Adipocyte (in vitro differentiated cells): ENCODE measurements around the gene VCPKMT.

Source experiments
- DNase-seq: peaks from one replicate; pipeline ENCODE4 v3.0.0-alpha.2; 2015; ENCODE audit warnings: low read depth
- H3K27me3 ChIP-seq: replicated peaks from 2 replicates; pipeline ENCODE4 v1.7.0; 2013; ENCODE audit warnings: mild to moderate bottlenecking, low read length, moderate library complexity; ENCODE audit not compliant: control insufficient read depth, insufficient read depth
- H3K36me3 ChIP-seq: 2 replicates; pipeline ENCODE4 v1.7.0; 2013; ENCODE audit warnings: low read length, mild to moderate bottlenecking, moderate library complexity; ENCODE audit not compliant: control insufficient read depth, insufficient read depth, severe bottlenecking
- H3K4me1 ChIP-seq: 2 replicates; pipeline ENCODE4 v1.7.0; 2013; ENCODE audit warnings: mild to moderate bottlenecking, low read length, moderate library complexity; ENCODE audit not compliant: control insufficient read depth, insufficient read depth
- H3K4me3 ChIP-seq: 2 replicates; pipeline ENCODE4 v1.7.0; 2013; ENCODE audit warnings: mild to moderate bottlenecking, low read length, moderate library complexity
- H3K9ac ChIP-seq: 2 replicates; pipeline ENCODE4 v1.7.0; 2013; ENCODE audit warnings: mild to moderate bottlenecking, low read length, moderate library complexity
- H3K9me3 ChIP-seq: 2 replicates; pipeline ENCODE4 v1.7.0; 2013; ENCODE audit warnings: mild to moderate bottlenecking, low read length, moderate library complexity; ENCODE audit not compliant: control insufficient read depth

VCPKMT gene

DNA sequence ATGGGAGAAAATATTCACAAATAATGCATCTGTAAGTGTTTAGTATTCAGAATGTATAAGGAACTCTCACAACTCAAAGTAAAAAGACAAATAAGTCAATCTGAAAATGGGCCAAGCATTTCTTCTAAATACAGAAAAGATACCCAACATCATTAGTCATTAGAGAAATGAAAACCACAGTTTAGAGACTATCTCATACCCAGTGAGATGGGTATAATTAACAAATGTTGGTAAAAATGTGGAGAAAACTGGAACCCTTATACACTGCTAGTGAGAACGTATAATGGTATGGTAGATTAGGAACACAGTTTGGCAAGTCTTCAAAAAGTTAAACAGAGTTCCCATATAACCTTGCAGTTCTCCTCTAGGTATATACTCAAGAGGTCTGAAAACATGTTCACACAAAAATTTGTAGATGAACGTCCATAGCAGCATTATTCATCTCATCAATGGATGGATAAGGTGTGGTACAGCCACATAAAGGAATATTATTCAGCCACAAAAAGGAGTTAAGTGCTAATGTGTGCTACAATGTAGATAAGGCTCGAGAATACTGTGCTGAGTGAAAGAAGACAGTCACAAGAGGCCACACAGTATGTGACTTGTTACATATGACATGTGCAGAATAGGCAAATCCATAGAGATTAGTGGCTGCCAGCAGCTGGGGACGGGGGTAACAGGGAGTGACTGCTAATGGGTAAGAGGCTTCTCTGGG is 5.9 kb downstream of the VCPKMT start:
- DNase-seq: no peak
- no peaks in the 10 kb centered on the region for H3K27me3 ChIP-seq
- no peak overlapping the region for H3K4me3 ChIP-seq
- no peak overlapping the region for H3K9ac ChIP-seq
- H3K36me3 ChIP-seq: peaks cover 73% of the 10 kb centered on the region
- no peaks in the 10 kb centered on the region for H3K9me3 ChIP-seq
- peaks cover 15% of the 10 kb centered on the region for H3K4me1 ChIP-seq

DNA sequence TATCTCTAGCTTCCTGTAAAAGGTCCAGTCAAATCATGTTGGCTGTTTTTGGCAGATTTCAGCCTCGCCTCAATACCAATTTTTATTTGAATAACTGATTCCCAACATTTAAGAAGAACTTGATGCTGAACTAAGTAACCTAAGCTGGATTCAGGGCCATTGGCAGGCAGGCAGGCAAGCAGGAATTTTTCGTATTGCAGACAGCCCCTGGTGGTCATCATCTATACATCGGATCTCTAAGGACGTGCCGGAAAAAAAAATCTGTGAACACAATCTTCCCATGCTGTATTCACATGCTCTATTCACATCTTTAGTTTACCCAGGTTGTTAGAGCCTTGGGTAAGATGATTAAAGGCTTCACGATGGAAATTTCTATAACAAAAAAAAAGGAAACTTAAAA is 7.0 kb downstream of the VCPKMT start:
- H3K36me3 ChIP-seq: peaks cover 68% of the 10 kb centered on the region

DNA sequence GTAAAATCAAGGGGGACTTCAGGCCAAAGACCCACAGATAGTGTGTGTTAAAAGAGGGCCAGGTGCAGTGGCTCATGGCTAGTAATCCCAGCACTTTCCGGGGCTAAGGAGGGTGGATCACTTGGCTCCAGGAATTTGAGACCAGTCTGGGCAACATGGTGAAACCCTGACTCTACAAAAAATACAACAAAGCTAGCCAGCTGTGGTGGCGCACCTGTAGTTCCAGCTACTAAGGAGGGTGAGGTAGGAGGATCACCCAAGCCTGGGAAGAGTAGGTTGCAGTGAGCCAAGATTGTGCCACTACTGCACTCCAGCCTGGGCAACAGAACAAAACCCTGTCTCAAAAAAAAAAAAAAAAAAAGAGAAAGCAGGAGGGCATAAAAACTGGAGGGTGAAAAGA is 8.5 kb downstream of the VCPKMT start:
- no peak overlapping the region for H3K9ac ChIP-seq
- DNase-seq: no peak
- H3K9me3 ChIP-seq: no peaks in the 10 kb centered on the region
- H3K27me3 ChIP-seq: no peaks in the 10 kb centered on the region
- H3K4me3 ChIP-seq: no peak overlapping the region
- H3K36me3 ChIP-seq: peaks cover 55% of the 10 kb centered on the region
- H3K4me1 ChIP-seq: peaks cover 12% of the 10 kb centered on the region

More for the DNA sequence above, 7.0 kb downstream of the VCPKMT start:
- H3K9ac ChIP-seq: no peak overlapping the region
- peak; percentile 44 for DNase-seq
- no peaks in the 10 kb centered on the region for H3K9me3 ChIP-seq
- H3K4me1 ChIP-seq: peaks cover 12% of the 10 kb centered on the region
- H3K4me3 ChIP-seq: no peak overlapping the region
- H3K27me3 ChIP-seq: no peaks in the 10 kb centered on the region

DNA sequence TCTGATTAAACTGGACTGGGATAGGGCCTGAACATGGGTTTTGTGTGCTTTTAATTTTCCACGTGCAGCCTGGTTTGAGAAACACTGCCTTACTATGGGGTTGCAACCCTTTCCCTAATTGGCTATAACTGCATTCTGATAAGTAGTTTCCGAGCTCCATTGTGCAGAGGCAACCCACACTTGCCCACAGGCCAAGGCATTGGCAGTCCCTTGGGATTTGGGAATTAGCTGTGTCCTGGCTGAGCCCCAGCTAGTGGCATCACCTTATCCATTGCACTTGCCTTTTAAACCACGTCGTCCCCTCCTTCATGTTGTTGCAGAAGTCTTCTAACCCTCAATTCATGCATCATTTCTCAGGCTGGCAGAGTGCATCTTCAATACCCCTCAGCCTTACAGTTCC is 10.2 kb downstream of the VCPKMT start:
- H3K9ac ChIP-seq: peak overlapping the region; percentile 54
- DNase-seq: no peak
- H3K4me1 ChIP-seq: peaks cover 12% of the 10 kb centered on the region
- no peak overlapping the region for H3K4me3 ChIP-seq
- H3K36me3 ChIP-seq: peaks cover 39% of the 10 kb centered on the region
- H3K27me3 ChIP-seq: no peaks in the 10 kb centered on the region
- no peaks in the 10 kb centered on the region for H3K9me3 ChIP-seq

DNA sequence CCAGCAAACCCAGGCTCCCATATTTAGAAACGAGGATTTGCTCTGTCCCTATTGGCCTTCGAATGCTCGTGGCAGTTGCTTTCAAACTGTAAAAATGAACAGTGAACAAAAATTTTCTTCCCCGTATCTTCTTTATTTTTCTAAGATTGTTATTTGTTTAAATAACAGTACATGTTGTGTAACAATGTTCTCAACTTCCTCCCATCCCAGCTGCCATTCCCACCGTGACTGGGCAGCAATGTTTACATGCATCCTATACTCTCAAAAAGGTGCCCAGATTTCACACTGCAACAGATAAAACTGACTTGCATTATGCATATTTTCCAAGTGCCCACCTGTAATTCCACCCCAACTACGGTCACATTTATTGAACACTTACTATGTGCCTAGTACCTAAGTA is 12.8 kb downstream of the VCPKMT start:
- Histone ChIP-seq H3K36me3 (peaks cover 12% of the 10 kb centered on the region), H3K9me3 (no peaks in the 10 kb centered on the region), H3K27me3 (no peaks in the 10 kb centered on the region), H3K4me1 (peaks cover 12% of the 10 kb centered on the region), H3K4me3 (no peak overlapping the region), H3K9ac (no peak overlapping the region)
- peak; percentile 44 for DNase-seq

DNA sequence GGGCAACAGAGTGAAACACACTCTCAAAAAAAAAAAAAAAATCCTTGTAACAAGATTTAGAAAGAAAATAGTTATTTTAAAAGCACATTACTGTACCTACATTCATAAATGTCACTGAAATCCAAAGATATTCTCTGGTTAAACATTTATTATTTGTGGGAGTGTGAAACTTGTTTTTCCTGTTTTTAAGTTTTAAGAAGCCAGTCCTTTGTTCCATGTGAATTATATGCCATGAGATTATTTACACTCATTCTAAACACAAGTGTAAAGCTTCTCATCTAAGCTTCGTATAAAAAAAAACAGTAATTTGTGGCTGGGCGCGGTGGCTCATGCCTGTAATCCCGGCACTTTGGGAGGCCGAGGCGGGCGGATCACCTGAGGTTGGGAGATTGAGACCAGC is 15.0 kb downstream of the VCPKMT start:
- Histone ChIP-seq H3K27me3 (no peaks in the 10 kb centered on the region), H3K9ac (no peak overlapping the region), H3K9me3 (no peaks in the 10 kb centered on the region), H3K36me3 (no peaks in the 10 kb centered on the region), H3K4me1 (peaks cover 10% of the 10 kb centered on the region), H3K4me3 (no peak overlapping the region)
- no peak for DNase-seq

DNA sequence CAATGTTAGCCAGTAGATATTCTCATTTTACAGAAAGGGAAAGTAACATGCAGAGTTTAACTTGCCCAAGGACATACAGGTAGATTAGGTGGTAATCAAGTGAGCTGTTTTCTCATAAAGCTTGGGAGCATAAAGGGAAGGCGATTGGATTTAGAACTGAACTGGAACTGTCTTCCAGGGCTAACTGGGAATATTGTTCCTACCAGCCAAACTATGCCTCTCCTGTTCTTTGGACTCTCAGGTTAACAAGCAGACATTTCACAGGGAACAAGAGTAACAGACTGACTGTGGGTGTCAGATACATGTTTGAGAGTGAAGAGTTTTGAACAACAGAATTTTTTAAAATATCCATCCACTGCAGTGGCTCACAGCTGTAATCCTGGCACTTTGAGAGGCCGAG is 15.6 kb downstream of the VCPKMT start:
- Histone ChIP-seq H3K4me3 (no peak overlapping the region), H3K27me3 (no peaks in the 10 kb centered on the region), H3K9ac (no peak overlapping the region), H3K36me3 (no peaks in the 10 kb centered on the region), H3K4me1 (peaks cover 3% of the 10 kb centered on the region), H3K9me3 (no peaks in the 10 kb centered on the region)
- DNase-seq: no peak

DNA sequence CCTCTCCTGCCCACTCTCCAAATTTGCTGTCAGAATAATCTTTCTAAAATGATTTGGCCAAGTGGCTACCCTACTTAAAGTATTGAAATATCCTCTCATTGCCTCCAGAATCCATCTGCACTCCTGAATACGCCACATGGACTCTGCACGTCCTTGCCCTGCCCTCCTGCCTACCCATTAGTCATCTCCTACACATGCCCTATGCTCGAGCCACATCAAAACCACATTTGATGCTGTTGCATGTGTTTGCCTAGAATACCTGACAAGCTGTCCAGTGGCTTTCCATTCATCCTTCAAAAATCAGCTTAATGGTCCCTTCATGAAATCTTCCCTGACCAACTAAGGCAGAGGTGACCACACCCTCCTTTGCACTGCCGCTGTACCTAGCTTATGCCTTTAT is 17.0 kb downstream of the VCPKMT start:
- H3K4me1 ChIP-seq: no peaks in the 10 kb centered on the region
- H3K27me3 ChIP-seq: no peaks in the 10 kb centered on the region
- H3K9ac ChIP-seq: no peak overlapping the region
- no peak for DNase-seq
- H3K36me3 ChIP-seq: no peaks in the 10 kb centered on the region
- H3K9me3 ChIP-seq: no peaks in the 10 kb centered on the region
- H3K4me3 ChIP-seq: no peak overlapping the region

DNA sequence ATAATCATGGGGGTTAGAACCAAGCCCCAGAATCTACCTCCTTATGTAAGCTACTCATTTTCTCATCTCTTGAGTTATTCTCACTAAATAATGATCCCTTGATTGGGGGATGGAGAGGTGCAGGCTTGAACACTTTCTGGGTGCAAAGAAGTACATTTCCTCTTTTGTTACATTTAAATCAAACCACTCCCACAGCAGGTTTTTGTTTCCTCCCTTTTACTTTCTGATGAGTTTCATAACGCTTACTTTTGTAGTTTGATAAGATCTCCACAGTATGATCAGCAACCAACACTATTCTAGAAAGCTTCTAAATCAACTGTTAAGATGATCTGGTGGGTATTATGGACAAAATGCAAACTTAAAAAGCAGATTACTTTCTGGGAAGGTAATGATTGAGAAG is 20.5 kb downstream of the VCPKMT start:
- H3K4me1 ChIP-seq: no peaks in the 10 kb centered on the region
- no peak overlapping the region for H3K4me3 ChIP-seq
- H3K27me3 ChIP-seq: no peaks in the 10 kb centered on the region
- no peaks in the 10 kb centered on the region for H3K9me3 ChIP-seq
- H3K9ac ChIP-seq: no peak overlapping the region
- H3K36me3 ChIP-seq: peaks cover 6% of the 10 kb centered on the region
- no peak for DNase-seq

DNA sequence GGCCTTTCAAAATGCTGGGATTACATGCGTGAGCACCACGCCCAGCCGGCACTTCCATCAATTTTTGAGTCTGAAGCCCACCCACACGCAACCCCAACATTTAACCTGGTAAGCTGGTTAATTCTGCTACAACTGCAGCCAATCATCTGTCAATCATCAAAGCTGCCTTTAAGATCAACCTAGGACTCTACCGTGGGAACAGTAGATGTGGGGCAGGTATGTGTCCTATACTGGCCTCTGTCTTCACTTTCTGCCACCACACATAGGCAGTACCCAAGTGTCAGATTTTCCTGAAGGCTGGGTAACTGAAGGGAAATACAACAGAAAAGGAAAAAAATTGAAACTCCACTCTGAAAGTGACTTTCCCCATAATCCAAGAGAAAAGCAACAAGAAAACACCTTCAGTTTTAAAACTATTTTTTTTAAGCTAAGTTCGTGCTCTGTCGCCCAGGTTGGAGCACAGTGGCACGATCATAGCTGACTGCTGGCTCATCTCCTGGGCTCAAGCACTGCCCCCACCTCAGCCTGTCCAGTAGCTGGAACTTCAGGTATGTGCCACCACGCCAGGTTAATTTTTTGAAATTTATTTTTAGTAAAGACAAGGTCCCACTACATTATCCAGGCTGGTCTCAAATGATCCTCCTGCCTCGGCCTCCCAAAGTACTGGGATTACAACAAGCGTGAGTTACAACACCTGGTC is 22.2 kb downstream of the VCPKMT start:
- H3K27me3 ChIP-seq: no peaks in the 10 kb centered on the region
- no peak overlapping the region for H3K4me3 ChIP-seq
- H3K36me3 ChIP-seq: peaks cover 6% of the 10 kb centered on the region
- no peaks in the 10 kb centered on the region for H3K4me1 ChIP-seq
- no peak for DNase-seq
- H3K9me3 ChIP-seq: no peaks in the 10 kb centered on the region
- no peak overlapping the region for H3K9ac ChIP-seq

DNA sequence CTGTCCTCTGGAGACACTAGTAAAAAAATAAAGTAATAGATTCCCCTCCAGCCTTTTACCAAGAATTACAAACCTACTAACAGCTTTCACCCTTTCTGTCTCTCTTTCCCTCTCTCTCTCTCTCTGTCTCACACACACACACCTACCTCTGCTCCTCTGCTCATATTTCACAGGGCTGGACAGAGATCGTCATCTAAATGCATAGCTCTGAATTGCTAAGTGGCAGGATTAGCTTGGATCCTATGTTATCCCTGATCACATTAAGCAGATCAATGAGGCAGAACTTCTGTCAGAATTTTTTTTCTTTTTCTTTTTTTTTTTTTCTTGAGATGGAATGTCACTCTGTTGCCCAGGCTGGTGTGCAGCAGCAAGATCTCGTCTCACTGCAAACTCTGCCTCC is 22.9 kb downstream of the VCPKMT start:
- H3K4me1 ChIP-seq: no peaks in the 10 kb centered on the region
- no peak overlapping the region for H3K4me3 ChIP-seq
- no peak overlapping the region for H3K9ac ChIP-seq
- H3K27me3 ChIP-seq: no peaks in the 10 kb centered on the region
- no peaks in the 10 kb centered on the region for H3K9me3 ChIP-seq
- DNase-seq: no peak
- H3K36me3 ChIP-seq: peaks cover 11% of the 10 kb centered on the region
